Eye (tissue), 1 donor: ENCODE results near the gene SLC27A5.

ENCODE experiments used
- DNase-seq: peaks from one replicate; pipeline ENCODE4 v3.0.0-alpha.2; 2015

The SLC27A5 gene, protein sequence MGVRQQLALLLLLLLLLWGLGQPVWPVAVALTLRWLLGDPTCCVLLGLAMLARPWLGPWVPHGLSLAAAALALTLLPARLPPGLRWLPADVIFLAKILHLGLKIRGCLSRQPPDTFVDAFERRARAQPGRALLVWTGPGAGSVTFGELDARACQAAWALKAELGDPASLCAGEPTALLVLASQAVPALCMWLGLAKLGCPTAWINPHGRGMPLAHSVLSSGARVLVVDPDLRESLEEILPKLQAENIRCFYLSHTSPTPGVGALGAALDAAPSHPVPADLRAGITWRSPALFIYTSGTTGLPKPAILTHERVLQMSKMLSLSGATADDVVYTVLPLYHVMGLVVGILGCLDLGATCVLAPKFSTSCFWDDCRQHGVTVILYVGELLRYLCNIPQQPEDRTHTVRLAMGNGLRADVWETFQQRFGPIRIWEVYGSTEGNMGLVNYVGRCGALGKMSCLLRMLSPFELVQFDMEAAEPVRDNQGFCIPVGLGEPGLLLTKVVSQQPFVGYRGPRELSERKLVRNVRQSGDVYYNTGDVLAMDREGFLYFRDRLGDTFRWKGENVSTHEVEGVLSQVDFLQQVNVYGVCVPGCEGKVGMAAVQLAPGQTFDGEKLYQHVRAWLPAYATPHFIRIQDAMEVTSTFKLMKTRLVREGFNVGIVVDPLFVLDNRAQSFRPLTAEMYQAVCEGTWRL

DNA sequence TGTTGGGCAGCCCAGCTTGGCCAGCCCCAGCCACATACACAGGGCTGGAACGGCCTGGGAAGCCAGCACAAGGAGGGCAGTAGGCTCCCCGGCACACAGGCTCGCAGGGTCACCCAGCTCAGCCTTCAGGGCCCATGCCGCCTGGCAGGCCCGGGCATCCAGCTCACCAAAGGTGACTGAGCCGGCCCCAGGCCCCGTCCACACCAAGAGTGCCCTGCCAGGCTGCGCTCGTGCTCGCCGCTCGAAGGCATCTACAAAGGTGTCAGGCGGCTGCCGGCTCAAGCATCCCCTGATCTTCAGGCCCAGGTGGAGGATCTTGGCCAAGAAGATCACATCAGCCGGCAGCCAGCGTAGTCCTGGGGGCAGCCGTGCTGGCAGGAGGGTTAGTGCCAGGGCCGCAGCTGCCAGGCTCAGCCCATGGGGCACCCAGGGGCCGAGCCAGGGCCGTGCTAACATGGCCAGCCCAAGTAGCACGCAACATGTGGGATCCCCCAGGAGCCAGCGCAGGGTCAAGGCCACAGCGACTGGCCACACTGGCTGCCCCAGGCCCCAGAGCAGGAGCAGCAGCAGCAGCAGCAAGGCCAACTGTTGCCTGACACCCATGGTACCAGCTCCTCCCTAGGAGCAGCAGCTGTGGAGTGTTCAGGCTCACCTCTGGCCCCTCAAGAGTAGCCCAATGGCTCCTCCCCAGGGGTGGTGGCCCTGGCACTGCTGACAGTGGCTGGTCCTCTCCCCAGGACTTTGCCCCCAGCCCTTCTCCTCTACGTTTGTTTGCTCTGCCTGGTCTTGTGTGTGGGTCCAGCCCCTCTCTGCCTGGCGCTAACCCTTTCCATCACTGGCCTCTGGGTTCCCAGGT lies at the start of gene SLC27A5:
TSS of gene SLC27A5 (minus strand) at position 640 of the 856 bp plus-strand sequence. CDS start at position 603, 37 bp downstream.
- no peak for DNase-seq

DNA sequence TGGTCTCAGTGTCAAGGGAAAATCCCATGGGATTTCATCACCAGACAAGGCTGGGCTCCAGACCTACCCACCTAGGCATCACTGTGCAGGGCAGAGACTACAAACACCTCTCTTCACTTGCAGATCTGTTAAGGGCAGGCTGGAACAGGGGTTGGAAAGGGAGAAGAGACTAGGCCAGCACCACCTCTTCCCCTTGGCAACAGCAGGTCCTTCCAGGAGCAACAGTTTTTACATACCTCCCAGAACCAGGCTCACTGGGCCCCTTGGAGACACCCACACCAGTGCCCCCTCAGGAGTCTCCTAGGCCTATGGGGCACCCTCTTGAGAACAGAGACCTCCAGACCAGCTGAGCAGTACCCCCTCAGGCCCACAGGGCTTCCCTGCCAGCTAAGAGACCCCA lies 49.1 kb upstream of the SLC27A5 start:
- no peak for DNase-seq

DNA sequence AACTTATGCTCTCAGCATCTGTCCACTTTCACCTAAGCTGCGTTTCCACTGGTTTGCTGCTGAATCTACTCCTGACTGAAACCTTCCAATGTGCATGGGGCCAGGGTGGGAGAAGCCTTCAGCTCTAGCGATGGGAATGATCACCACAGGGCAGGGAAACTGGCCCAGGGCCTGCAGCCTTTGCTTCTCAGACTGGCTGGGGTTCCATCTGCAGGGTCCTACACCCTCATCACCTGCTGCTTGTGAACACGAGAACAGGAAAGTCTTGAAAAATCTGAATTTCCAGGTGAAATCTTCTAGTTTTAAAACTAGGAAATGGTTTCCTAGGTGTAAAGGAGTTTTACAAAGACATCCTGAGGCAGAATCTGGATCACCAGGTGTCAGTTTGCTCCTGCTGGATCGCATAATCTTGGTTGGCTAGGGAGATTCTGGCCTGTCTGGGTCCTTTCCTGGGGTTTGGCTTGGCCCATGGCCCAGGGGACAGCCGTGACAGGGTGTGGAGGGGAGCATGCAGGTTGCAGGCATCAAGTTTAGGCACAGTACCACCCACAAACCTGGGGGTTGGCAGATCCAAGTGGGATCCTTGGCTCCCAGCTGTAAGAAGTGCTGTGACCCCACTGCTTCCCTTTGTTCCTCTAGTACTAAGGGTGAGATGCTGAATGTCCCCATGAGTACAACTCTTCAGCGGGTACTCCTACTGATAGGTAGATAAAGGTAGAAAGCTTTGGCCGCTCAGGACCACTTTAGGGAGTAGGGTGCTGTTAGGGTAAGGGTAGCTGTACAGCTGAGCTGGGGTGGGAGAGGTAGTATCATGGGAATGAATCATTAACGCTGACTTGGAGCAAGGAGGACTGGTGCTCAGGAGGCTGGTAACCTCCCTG lies 48.5 kb upstream of the SLC27A5 start:
- no peak for DNase-seq

DNA sequence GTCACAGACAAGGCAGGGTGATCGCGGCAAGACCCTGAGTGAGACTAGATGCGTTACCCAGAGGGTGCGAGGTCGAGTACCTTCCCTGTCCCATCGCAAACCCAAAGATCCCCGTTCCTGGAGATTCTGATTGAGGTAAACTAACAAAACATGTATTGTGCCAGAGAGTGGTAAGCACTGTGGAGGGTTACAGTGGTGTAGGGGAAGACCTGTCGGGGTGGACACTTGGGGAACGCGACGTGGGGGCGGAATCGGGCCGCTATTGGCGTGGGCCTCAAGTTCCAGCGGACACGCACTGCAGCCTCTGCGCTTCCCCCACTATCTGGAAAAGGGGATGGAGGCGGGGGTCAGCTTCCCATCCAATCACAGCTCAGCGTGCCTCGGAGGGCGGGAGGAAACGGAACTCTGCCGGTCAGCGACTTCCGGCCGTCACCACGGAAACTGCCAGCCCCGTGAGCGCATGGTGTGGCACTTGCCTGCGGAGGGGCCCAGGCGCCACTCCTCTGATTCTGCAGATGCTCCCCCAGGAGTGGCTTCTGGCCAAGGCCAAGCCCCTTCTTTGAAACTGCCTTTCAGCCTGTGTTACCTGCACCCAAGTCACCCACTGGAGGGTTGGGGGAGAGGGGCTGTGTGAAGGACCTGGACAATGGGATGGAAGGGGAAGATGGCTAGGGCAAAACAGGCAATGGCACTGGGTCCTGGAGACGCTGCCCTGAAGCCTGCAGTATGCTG lies 47.6 kb upstream of the SLC27A5 start:
- peak; percentile 96 for DNase-seq

DNA sequence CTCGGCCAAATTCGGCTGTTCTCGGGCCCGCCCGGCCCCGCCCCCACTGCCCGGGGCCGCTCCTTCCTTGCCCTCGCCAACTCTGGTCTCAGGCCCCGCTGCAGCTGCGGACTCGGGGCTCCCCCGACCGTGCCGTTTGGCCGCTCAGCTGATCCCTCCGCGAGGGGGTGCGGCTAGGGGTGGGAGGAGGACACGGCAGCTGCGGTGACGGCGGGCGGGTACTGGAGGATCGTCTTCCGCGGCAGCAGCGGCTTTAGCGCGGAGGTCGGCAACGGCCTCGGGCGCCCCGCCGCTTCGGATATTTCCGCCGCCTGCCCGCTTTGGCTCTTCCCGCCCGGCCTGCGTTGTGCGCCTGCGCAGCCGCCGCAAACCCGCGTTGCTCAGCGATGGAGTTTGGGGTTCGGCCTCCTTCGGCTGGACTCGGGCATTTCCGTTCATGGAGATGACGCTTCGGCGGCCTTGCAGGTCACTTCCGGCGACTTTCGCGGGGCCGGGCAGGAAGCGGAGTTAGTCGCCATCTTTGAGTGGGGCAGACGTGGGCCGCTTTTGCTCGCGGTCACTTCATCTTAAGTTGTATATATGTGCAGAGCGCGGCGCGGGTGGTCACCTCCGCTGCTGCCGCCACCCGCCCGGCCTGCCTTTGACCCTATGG lies 47.0 kb upstream of the SLC27A5 start:
- DNase-seq, result peak; percentile 100

DNA sequence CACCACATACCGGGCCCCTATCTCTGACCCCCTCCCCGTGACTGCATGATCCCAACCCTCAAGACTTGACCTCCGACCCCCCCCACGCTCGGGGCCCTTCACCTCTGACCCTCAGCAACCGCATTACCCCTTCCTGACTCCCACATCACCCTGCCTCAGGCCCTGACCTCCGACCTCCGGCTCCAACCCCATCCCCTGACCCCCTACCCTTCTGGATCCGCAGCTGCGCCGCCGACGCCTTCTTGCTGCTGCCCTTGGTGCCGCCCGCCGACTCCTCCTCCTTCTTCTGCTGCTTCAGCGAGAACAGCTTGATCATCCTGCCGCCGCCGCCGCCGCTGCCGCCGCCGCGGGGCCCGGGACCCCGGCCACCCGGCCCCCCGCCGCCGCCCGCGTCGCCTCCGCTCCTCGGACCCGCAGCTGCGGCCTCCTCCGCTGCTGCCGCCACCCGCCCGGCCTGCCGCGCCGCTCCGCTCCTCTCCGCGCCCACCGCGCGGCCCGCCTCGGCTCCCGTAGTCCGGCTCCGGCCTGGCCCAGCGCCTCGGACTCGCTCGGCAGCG lies 46.4 kb upstream of the SLC27A5 start, which contains the start of gene UBE2M:
TSS of gene UBE2M (minus strand) at position 546 of the 557 bp plus-strand sequence. CDS start at position 316, 230 bp downstream.
- DNase-seq, result peak; percentile 60

DNA sequence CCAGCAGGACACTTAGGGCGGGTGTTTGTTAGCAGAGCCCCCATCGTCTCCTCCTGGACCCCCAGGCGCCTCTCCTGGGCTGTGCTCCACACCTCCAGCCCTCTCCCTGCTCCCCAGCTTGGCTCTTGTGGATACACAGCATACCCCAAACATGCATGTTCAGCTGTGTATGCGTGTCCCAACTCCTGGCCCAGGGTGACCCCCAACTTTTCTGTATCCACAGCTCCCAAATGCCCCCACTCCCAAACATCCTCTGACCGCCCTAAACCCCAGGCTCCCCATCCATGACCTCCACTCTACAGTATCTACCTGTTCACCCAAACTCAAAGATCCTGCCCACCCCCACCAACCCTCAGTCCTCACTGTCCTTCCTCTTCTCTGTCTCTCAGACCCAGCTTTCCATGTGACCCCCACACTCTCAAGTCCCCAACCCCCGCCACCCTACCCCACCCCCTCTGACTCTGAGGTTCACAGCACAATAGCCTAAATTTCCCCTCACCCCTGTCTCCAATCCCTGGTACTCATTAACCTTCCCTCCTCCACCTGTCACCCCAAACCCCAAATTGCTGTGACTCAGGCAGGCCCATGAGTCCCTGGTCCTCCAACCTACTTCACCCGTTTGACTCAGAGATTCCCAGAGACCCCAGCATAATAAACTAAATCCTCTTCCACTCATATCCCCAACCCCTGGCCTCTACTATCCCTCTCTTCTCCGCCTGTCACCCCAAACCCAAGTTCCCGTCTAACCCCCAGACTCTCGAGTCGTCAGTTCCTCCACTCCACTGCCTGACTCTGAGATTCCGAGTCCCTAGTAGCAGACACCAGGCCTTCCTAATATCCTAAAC lies 45.7 kb upstream of the SLC27A5 start:
- DNase-seq, result no peak

DNA sequence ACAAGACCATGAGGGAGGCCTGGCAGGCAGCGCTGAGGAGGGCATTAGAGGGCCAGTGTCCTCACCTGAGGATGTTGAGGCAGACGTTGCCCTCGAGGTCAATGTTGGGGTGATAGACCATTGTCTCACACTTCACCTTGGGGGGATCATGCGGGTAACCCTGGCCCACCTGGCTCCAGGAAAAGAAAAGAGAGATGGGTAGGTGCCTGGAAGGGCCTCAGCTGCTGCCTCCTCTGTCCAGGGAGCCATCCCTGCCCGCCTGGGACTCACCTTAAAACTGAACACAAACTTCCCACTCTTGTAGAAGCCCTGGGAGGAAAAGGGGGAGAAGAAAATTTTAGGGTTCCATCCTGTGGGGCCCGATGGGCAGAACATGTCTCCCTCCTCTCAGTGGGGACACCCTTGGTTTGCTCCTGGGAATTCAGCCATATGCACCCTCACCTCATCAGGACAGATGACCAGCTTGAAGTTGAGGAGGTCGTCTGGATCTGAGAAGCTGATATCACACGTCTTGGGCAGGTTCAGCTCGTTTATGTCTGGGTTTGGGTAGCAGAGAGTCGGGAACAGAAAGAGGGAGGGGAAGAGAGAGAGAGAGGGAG lies 44.9 kb upstream of the SLC27A5 start:
- DNase-seq, result no peak

DNA sequence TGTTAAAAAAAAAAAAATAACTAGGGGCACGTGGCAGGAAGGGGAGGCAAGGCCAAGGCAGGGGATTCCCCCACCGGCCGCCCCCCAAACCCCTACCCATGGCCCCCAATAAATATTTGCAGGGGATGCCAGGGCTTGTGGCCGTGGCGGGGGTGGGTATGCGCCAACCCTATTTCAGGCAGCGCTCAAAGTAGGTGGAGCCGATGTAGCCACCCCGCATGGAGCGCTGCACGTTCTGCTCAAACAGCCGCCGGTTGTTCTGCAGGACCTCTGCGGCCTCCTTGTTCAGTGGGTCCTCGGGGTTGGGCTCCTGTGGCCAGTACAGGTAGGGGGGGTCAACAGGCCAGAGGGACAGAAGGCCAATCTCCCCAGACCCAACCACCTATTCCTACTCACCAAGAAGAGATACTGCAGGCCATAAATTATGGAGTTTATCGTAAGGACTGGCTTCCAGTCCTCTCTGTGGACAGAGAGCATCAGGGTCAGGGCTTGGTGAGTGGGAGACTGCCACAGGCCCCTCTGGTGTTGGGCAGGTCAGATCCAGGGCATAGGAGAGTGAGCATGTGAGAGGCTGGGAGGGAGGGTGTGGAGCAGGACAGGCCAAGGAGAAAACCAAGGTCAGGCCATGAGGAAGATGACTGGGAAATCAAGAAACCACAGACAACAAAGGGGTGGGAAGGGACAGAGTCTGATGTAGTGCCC lies 44.3 kb upstream of the SLC27A5 start:
- DNase-seq, result no peak

DNA sequence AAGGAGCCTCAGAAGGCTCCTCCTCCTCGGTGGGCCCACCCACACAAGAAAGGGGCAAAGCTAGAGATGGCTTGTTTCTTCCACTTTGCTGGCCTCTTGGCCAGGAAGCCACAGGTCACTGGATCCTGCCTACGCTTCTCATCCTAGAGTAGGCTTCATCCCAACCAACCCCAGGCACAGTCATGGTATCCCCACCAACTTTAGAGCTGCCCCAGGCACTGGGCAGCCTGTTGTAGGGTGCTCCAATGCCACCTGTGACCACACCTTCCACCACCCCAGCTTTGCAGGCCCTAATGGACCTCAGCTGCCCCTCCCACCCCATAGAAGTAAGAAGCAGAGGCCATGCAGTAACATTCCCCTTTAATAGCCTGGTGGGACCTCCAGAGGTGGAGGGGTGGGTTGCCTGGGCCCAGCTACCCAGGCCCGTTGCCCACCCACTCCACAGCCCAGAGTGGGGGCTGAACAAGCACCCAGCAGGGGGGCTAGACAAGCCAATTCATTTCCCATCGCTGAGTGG lies 43.6 kb upstream of the SLC27A5 start:
- no peak for DNase-seq

DNA sequence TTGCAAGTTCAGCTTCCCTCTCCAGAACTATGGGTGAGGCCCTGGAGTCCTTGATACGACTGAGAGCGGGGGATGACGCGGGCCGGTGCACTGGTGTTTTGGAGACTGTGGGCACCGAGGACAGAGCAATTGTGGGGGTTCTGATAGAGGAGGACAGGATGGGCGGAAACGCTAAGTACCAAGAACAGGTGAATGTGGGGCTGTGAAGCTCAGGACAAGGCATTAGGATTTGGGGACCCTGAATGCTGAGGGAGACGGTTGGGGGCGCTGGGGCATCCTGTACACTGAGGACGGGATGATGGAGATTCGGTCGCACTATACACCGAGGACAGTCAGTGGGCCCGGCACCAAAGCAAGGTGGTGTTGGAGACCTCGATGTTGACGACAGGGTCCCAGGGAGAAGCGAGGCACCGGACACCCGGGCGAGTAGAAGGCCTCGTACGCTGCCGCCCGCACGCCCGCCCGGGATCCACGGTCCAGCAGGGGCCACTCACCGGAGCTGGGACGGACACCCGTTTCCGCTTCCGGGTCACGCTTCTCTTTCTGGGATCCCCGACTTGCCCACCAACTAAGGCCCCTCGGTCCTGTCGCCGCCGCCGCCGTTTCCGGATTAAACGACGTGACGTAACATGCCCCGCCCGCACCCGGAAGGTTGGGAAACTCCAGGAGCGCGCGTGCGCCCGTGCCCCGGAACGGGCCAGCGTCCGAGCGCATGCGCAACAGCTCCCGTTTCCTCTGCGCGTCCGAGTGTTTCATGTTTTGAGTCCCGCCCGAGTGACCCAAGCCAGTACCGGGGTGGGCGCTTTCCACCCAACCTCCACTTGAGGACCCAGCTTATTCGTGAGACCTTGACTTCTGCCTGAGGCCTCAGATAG lies 42.9 kb upstream of the SLC27A5 start, which contains the start of gene CHMP2A:
TSS of gene CHMP2A (minus strand) at position 612 of the 875 bp plus-strand sequence. CDS start 893 bp downstream, outside the sequence.
- DNase-seq, result peak; percentile 98

DNA sequence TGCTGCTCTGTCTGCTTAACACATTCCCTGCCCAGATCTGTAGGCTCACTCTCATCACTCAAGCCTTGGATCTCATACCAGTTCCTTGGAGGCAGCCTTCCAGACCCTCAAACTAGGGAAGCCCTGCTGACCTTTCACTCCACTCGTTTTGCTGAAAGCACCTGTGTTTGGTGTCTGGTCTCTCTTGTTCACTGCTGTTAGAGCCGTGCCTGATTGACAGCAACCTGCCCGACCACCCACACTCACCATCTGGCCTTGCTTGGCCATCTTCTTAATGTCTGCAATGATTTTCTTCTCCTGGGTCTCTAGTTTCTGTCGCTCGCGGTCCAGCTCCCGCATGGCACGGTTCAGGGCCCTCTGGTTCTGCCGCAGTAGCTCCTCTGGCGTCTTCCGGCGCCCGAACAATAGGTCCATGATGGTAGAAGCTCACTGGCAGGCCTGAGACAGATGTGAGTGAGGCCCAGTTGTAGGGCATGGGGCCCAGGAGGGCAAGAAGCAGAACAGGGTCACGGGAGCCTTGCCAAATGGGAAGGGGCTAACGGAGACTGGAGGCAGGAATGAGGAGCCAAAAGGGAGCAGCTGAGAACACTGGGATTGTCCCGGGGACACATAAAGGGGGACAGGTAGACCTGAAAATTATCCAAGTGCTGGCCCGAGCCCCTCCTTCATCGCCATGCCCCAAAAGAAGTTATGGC lies 42.2 kb upstream of the SLC27A5 start:
- peak; percentile 40 for DNase-seq

DNA sequence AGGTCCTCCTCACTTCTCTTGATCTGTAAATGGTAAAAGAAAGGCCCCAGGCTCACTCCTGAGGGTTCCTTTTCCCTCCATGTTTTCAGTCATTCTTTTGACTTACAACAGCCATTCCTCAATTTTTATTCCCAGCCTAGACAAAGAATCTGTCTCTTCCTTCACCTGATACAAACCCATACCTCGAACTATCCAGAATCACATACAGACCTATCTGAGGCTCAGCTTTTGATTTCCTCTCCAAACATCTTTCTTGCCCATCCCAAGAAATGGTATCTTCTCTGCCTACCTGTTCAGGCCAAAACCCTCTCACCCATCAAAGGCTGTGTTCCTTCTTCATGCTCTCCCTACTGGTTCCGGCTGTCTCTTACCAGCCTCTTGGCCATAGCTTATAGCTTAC lies 40.9 kb upstream of the SLC27A5 start:
- no peak for DNase-seq

DNA sequence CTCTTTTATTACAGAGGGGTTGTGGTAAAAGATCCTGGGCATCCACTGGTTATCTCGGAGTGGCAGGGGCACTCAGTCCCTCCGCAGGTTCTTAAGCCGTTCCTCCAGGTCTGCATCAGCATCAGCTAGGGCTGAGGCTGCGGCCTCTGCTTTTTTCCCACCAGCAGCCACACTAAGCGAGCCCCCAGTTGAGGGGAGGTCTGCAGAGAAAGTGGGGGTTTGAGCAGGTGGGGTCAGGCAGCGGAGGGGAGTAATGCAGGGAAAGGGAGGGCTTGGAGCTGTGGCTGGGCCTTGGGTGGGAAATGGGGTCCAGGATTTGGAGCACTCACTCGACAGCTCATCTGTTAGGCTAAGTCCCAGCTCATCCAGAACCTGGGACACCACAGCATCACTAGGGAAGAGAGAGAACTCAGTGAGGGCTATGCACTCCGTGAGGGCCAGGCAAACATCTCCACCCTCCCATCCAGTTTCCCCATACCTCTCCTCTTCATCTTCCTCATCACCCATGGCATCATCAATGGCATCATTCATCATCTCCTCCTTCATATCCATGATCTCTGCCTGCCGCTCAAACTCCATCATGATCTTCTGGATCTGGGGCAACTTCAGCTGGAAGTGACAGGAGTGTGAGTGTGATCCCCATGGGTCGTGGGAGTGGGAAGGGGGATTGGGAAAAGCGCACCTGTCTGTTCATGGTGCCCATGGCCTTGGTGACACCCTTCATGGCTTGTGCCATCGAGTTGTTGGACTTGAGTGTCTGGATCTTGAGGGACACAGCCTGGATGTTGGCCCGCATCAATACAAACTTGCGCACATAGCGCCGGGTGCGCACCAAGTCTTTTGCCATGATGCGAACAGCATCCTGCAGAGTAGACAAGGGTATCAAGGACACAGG lies 40.0 kb upstream of the SLC27A5 start:
- no peak for DNase-seq

DNA sequence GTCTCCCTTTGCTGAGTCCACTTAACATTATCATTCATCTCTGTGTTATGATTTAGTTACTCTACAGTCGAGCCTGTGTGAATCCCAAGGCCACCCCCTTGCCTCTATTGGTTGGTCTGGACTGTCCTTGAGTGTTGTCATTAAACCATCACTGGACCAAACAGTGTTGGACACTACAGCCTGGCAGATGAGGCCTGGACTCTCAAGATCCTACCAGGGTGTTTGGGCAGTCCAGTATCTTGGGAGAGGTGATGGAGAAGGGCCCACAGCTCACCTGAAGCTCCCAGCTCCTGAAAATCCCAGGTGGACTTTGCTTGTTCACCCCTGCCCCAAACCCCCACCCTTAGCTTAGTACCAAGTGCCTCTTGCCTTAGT lies 39.3 kb upstream of the SLC27A5 start:
- DNase-seq, result no peak
